ENCODE measurements around the gene ZNF718.
"Not testable (repeated sequence)": the region's sequence is repeated elsewhere in the genome, so short reads cannot be mapped to it uniquely, and the experiment has no call there.

The ZNF718 gene

DNA sequence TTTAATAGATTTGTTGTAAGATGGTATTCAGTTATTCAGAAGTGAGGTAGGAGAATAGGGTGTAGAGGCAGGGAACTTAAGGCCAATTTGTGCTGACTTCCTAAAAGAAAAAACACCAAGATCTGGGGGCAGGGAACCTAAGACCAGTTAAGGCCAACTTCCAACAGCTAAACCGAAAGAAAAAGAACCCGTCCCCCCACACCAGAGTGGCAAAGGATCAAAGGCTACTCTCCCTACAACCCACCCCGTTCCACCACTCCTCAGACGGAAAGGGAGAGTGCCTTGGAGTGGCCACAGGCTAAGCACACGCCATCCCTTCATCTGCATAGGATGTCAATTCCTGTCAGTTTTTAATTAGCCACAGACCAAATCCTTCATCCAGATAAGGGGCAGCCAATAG lies 3.7 kb upstream of the ZNF718 start:
- H3K4me3 ChIP-seq (ENCODE audit: low read depth in 1 of 2, low read length in 2 of 2) = no peak overlapping the region
- H3K27ac ChIP-seq (ENCODE audit: low read depth, low read length) = no peak overlapping the region
- H3K9ac ChIP-seq (ENCODE audit: low read length) = no peak overlapping the region
- H3K4me1 ChIP-seq (ENCODE audit: insufficient read depth, low read length) = peaks cover 1% of the 10 kb centered on the region
- no peaks in the 10 kb centered on the region for H3K27me3 ChIP-seq (ENCODE audit: control insufficient read depth in 1 of 2, insufficient read depth in 2 of 2, low read length in 2 of 2)
- H3K36me3 ChIP-seq (ENCODE audit: insufficient read depth, low read length) = no peaks in the 10 kb centered on the region
- H3K9me3 ChIP-seq (ENCODE audit: low read length) = no peaks in the 10 kb centered on the region

DNA sequence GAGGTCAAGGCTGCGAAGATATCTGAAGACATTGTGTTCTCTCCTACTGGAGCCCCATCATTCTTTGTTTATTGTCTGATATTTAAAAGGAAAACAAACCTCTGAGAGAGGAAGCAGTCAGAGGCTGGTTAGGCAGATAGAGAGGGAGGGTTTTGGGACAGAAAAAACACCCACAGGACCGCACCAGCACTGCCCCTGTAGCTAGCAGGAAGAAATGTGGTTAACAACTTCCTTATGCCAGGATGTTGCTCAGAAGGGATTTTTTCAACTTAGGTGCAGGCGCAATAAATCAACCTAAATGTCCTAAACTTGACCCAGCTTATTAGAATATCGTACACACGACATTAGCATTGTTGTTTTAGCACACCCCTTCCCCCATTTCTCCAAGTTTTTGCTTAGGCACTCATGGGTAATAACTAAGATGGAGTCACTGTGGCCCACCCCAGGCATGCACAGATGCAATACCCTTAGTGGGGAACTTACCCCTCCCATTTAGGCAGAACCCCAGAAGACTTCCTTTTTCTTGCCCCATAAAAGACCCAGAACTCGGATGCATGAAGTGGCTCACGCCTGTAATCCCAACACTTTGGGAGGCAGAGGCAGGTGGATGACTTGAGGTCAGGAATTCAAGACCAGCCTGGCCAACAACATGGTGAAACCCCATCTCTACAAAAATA lies 2.8 kb upstream of the ZNF718 start:
- Histone ChIP-seq H3K27me3 (ENCODE audit: control insufficient read depth in 1 of 2, insufficient read depth in 2 of 2, low read length in 2 of 2) (no peaks in the 10 kb centered on the region), H3K9me3 (ENCODE audit: low read length) (no peaks in the 10 kb centered on the region), H3K4me3 (ENCODE audit: low read depth in 1 of 2, low read length in 2 of 2) (no peak overlapping the region), H3K27ac (ENCODE audit: low read depth, low read length) (no peak overlapping the region), H3K36me3 (ENCODE audit: insufficient read depth, low read length) (no peaks in the 10 kb centered on the region), H3K4me1 (ENCODE audit: insufficient read depth, low read length) (peaks cover 6% of the 10 kb centered on the region), H3K9ac (ENCODE audit: low read length) (no peak overlapping the region)

GRCh38 chr4:123922-124274 lies 403 bp upstream of the ZNF718 start:
- H3K4me1 ChIP-seq (ENCODE audit: insufficient read depth, low read length); H3K27me3 ChIP-seq (ENCODE audit: control insufficient read depth in 1 of 2, insufficient read depth in 2 of 2, low read length in 2 of 2); H3K9me3 ChIP-seq (ENCODE audit: low read length): not testable (repeated sequence)
- H3K9ac ChIP-seq (ENCODE audit: low read length) = peak overlapping the region; percentile 78
- peaks cover 14% of the 10 kb centered on the region for H3K36me3 ChIP-seq (ENCODE audit: insufficient read depth, low read length)
- H3K27ac ChIP-seq (ENCODE audit: low read depth, low read length) = peak overlapping the region; percentile 90
- H3K4me3 ChIP-seq (ENCODE audit: low read depth in 1 of 2, low read length in 2 of 2) = peak overlapping the region; percentile 92 to 99

DNA sequence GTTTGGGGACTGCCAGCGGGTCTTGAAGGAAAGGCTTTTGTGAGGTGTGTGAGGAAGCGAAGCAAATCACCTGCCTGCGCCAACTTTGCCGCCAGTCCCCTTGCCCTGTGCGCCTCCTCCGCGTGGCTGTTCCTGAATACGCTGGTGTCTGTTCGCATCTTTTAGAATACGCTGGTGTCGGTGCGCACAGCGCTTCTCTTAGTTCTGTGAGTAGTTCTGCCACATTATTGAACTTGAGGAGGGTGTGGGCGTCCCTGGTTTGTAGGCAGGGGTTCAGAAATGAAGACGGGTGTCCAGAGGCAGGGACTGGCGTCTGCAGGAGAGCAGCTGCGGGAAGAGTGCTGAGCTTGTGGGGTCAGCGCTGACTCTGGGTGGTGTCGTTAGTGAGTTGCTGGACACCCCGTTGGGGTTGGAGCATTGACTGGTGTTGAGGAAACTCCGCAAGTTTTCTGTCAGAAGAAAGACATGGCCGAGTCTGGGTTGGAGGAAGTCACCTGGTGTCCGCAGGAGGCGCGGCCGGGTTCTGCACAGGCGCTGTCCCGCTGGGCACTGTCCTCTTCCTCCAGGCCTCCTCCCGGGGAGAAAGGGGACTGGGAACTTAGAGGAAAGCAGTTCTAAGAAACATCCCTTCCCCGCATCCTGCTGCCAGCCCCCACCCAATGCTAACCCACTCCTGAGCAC lies 930 bp downstream of the ZNF718 start:
- H3K9ac ChIP-seq (ENCODE audit: low read length) = peak overlapping the region; percentile 78
- H3K27ac ChIP-seq (ENCODE audit: low read depth, low read length) = peak overlapping the region; percentile 90
- peaks cover 15% of the 10 kb centered on the region for H3K36me3 ChIP-seq (ENCODE audit: insufficient read depth, low read length)
- no peaks in the 10 kb centered on the region for H3K9me3 ChIP-seq (ENCODE audit: low read length)
- peaks cover 6% of the 10 kb centered on the region for H3K4me1 ChIP-seq (ENCODE audit: insufficient read depth, low read length)
- H3K27me3 ChIP-seq (ENCODE audit: control insufficient read depth in 1 of 2, insufficient read depth in 2 of 2, low read length in 2 of 2) = no peaks in the 10 kb centered on the region
- peak overlapping the region; percentile 92 to 99 for H3K4me3 ChIP-seq (ENCODE audit: low read depth in 1 of 2, low read length in 2 of 2)

- Histone ChIP-seq H3K27ac (ENCODE audit: low read depth, low read length) (peak overlapping the region; percentile 90), H3K4me1 (ENCODE audit: insufficient read depth, low read length) (peaks cover 6% of the 10 kb centered on the region), H3K9ac (ENCODE audit: low read length) (no peak overlapping the region), H3K36me3 (ENCODE audit: insufficient read depth, low read length) (peaks cover 15% of the 10 kb centered on the region), H3K9me3 (ENCODE audit: low read length) (no peaks in the 10 kb centered on the region), H3K27me3 (ENCODE audit: control insufficient read depth in 1 of 2, insufficient read depth in 2 of 2, low read length in 2 of 2) (no peaks in the 10 kb centered on the region), H3K4me3 (ENCODE audit: low read depth in 1 of 2, low read length in 2 of 2) (peak overlapping the region in 1 of 2 donors; percentile 92)
Measured at GRCh38 chr4:125833-126232, 1.5 kb downstream of the ZNF718 start.

DNA sequence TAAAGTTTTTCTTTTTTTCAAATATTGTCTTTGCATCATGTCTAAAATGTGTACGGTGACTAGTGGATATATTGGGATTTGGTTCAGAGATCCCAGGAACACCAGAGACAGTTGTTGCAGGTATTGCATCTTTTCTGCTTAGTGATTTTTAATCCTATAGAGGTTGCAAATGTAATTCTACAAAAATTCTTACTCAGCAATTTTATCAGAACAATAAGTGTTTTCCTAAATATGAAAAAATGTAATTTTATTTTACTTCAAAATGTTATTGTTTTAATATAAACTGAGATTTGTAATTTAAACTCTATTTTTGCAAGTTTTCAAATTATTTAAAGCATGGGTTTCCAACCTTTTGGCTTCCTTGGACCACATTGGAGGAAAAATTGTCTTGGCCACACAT lies 8.2 kb downstream of the ZNF718 start:
- Histone ChIP-seq H3K36me3 (ENCODE audit: insufficient read depth, low read length) (peaks cover 40% of the 10 kb centered on the region), H3K27me3 (ENCODE audit: control insufficient read depth in 1 of 2, insufficient read depth in 2 of 2, low read length in 2 of 2) (no peaks in the 10 kb centered on the region), H3K4me3 (ENCODE audit: low read depth in 1 of 2, low read length in 2 of 2) (no peak overlapping the region), H3K4me1 (ENCODE audit: insufficient read depth, low read length) (no peaks in the 10 kb centered on the region), H3K27ac (ENCODE audit: low read depth, low read length) (no peak overlapping the region), H3K9me3 (ENCODE audit: low read length) (peaks cover 4% of the 10 kb centered on the region), H3K9ac (ENCODE audit: low read length) (no peak overlapping the region)

DNA sequence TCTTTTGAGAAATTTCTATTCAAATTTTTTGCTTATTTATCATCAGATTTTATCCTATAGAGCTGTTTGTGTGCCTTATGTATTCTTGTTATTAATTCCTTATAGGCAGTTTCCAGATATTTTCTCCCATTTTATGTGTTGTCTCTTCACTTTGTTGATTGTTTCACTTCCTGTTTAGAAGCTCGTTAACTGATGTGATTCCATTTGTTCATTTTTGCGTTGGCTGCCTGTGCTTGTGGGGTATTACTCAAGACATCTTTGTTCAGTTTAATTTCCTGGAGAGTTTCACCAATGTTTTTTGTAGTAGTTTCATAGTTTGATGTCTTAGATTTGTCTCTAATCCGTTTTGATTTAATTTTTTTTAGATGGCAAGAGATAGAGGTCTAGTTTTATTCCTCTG lies 14.6 kb downstream of the ZNF718 start:
- H3K4me1 ChIP-seq (ENCODE audit: insufficient read depth, low read length) = no peaks in the 10 kb centered on the region
- no peak overlapping the region for H3K4me3 ChIP-seq (ENCODE audit: low read depth in 1 of 2, low read length in 2 of 2)
- peaks cover 51% of the 10 kb centered on the region for H3K36me3 ChIP-seq (ENCODE audit: insufficient read depth, low read length)
- peaks cover 13% of the 10 kb centered on the region for H3K9me3 ChIP-seq (ENCODE audit: low read length)
- H3K27me3 ChIP-seq (ENCODE audit: control insufficient read depth in 1 of 2, insufficient read depth in 2 of 2, low read length in 2 of 2) = no peaks in the 10 kb centered on the region
- no peak overlapping the region for H3K27ac ChIP-seq (ENCODE audit: low read depth, low read length)
- H3K9ac ChIP-seq (ENCODE audit: low read length) = no peak overlapping the region

GRCh38 chr4:139691-140090 lies 15.4 kb downstream of the ZNF718 start:
- Histone ChIP-seq H3K27me3 (ENCODE audit: control insufficient read depth in 1 of 2, insufficient read depth in 2 of 2, low read length in 2 of 2) (no peaks in the 10 kb centered on the region), H3K9ac (ENCODE audit: low read length) (no peak overlapping the region), H3K4me3 (ENCODE audit: low read depth in 1 of 2, low read length in 2 of 2) (no peak overlapping the region), H3K36me3 (ENCODE audit: insufficient read depth, low read length) (peaks cover 50% of the 10 kb centered on the region), H3K9me3 (ENCODE audit: low read length) (peaks cover 19% of the 10 kb centered on the region), H3K27ac (ENCODE audit: low read depth, low read length) (no peak overlapping the region), H3K4me1 (ENCODE audit: insufficient read depth, low read length) (no peaks in the 10 kb centered on the region)

DNA sequence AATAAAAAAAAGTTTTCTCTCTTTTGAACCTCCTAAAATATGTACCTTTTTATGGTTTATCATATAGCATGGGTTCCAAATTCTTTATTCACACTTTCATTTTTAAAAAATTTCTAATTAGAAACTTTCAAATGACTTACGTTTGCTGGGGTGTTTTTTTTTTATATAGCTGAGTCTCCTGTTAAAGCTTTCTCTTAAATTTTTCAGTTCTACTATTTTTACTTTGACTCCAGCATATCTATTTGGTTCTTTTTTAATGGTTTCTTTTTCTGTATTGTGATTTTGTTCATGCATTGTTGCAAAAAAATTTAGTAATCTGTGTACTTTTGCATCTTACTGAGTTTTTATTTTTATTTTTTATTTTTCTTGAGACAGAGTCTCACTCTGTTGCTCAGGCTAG lies 22.3 kb downstream of the ZNF718 start:
- Histone ChIP-seq H3K4me3 (ENCODE audit: low read depth in 1 of 2, low read length in 2 of 2) (peak overlapping the region in 1 of 2 donors; percentile 22), H3K9me3 (ENCODE audit: low read length) (peaks cover 40% of the 10 kb centered on the region), H3K27ac (ENCODE audit: low read depth, low read length) (no peak overlapping the region)

GRCh38 chr4:147233-147632 lies 22.9 kb downstream of the ZNF718 start:
- peak overlapping the region in 1 of 2 donors; percentile 22 for H3K4me3 ChIP-seq (ENCODE audit: low read depth in 1 of 2, low read length in 2 of 2)
- H3K27ac ChIP-seq (ENCODE audit: low read depth, low read length) = no peak overlapping the region
- no peaks in the 10 kb centered on the region for H3K4me1 ChIP-seq (ENCODE audit: insufficient read depth, low read length)
- peaks cover 40% of the 10 kb centered on the region for H3K9me3 ChIP-seq (ENCODE audit: low read length)
- H3K9ac ChIP-seq (ENCODE audit: low read length) = no peak overlapping the region
- no peaks in the 10 kb centered on the region for H3K27me3 ChIP-seq (ENCODE audit: control insufficient read depth in 1 of 2, insufficient read depth in 2 of 2, low read length in 2 of 2)
- H3K36me3 ChIP-seq (ENCODE audit: insufficient read depth, low read length) = peaks cover 18% of the 10 kb centered on the region

More for the DNA sequence above, 22.3 kb downstream of the ZNF718 start:
- H3K4me1 ChIP-seq (ENCODE audit: insufficient read depth, low read length) = no peaks in the 10 kb centered on the region
- H3K27me3 ChIP-seq (ENCODE audit: control insufficient read depth in 1 of 2, insufficient read depth in 2 of 2, low read length in 2 of 2) = no peaks in the 10 kb centered on the region
- no peak overlapping the region for H3K9ac ChIP-seq (ENCODE audit: low read length)
- H3K36me3 ChIP-seq (ENCODE audit: insufficient read depth, low read length) = peaks cover 18% of the 10 kb centered on the region

GRCh38 chr4:161496-162284 lies 37.4 kb downstream of the ZNF718 start:
- Histone ChIP-seq H3K27ac (ENCODE audit: low read depth, low read length) (no peak overlapping the region), H3K27me3 (ENCODE audit: control insufficient read depth in 1 of 2, insufficient read depth in 2 of 2, low read length in 2 of 2) (no peaks in the 10 kb centered on the region), H3K4me1 (ENCODE audit: insufficient read depth, low read length) (no peaks in the 10 kb centered on the region), H3K9me3 (ENCODE audit: low read length) (peaks cover 45% of the 10 kb centered on the region), H3K9ac (ENCODE audit: low read length) (no peak overlapping the region), H3K36me3 (ENCODE audit: insufficient read depth, low read length) (peaks cover 10% of the 10 kb centered on the region), H3K4me3 (ENCODE audit: low read depth in 1 of 2, low read length in 2 of 2) (peak overlapping the region; percentile 12 to 26)
